HG03025 (cell line): ENCODE data around the gene GAREM1.

Experiments
- ATAC-seq: cut with Tn5 transposase; IDR thresholded peaks from one replicate; pipeline ENCODE4 v1.9.1; 2021; ENCODE audit warnings: mild to moderate bottlenecking, moderate library complexity; ENCODE audit not compliant: unreplicated experiment, low FRiP score

The GAREM1 gene

GRCh38 chr18:32335228-32335627 lies 135.5 kb downstream of the GAREM1 start:
- no peak for ATAC-seq

GRCh38 chr18:32333781-32334180 lies 136.9 kb downstream of the GAREM1 start:
- no peak for ATAC-seq

- no peak for ATAC-seq
Measured at GRCh38 chr18:32332708-32333107, 138.0 kb downstream of the GAREM1 start.

- no peak for ATAC-seq
Measured at GRCh38 chr18:32328974-32329373, 141.7 kb downstream of the GAREM1 start.

GRCh38 chr18:32328379-32328778 lies 142.3 kb downstream of the GAREM1 start:
- no peak for ATAC-seq

GRCh38 chr18:32326450-32327308 lies 144.0 kb downstream of the GAREM1 start:
- no peak for ATAC-seq

- no peak for ATAC-seq
Measured at GRCh38 chr18:32324181-32324580, 146.5 kb downstream of the GAREM1 start.

GRCh38 chr18:32321826-32322225 lies 148.9 kb downstream of the GAREM1 start:
- no peak for ATAC-seq

GRCh38 chr18:32319084-32319483 lies 151.6 kb downstream of the GAREM1 start:
- no peak for ATAC-seq

- ATAC-seq = no peak
Measured at GRCh38 chr18:32318581-32318980, 152.1 kb downstream of the GAREM1 start.

GRCh38 chr18:32317651-32318050 lies 153.0 kb downstream of the GAREM1 start:
- ATAC-seq = no peak

GRCh38 chr18:32315881-32316280 lies 154.8 kb downstream of the GAREM1 start:
- ATAC-seq = no peak

- ATAC-seq = no peak
Measured at GRCh38 chr18:32310774-32311173, 159.9 kb downstream of the GAREM1 start.

GRCh38 chr18:32310101-32310500 lies 160.6 kb downstream of the GAREM1 start:
- ATAC-seq = no peak

- ATAC-seq = no peak
Measured at GRCh38 chr18:32308493-32309120, 162.1 kb downstream of the GAREM1 start.

- no peak for ATAC-seq
Measured at GRCh38 chr18:32303400-32303799, 167.3 kb downstream of the GAREM1 start.

- ATAC-seq = no peak
Measured at GRCh38 chr18:32302806-32303205, 167.9 kb downstream of the GAREM1 start.

- ATAC-seq = no peak
Measured at GRCh38 chr18:32301976-32302743, 168.5 kb downstream of the GAREM1 start.

- ATAC-seq = no peak
Measured at GRCh38 chr18:32301361-32301760, 169.3 kb downstream of the GAREM1 start.

GRCh38 chr18:32300914-32301313 lies 169.8 kb downstream of the GAREM1 start:
- no peak for ATAC-seq

GRCh38 chr18:32299484-32299883 lies 171.2 kb downstream of the GAREM1 start:
- ATAC-seq = no peak
